ENCODE data around the gene LINGO3. TPM values are rescaled to one million over a fixed set of nuclear protein-coding genes. Genes with fewer than 3 reads are reported as not detected.

The LINGO3 gene
- polyA plus RNA-seq, 1 donor from 2014 or later, result 2.7 TPM

GRCh38 chr19:2296141-2296540 is 11.8 kb downstream of the LINGO3 start:
- H3K27me3 ChIP-seq (ENCODE audit: insufficient read depth, low read depth, low read length), result peaks cover 13% of the 10 kb centered on the region
- no peaks in the 10 kb centered on the region for H3K36me3 ChIP-seq (ENCODE audit: insufficient read depth, low read length)

GRCh38 chr19:2294687-2295335 is 13.1 kb downstream of the LINGO3 start:
- Histone ChIP-seq H4K20me1 (ENCODE audit: insufficient read depth) (no peaks in the 10 kb centered on the region), H3K9me2 (ENCODE audit: insufficient read depth, low read length) (no peaks in the 10 kb centered on the region), H3K4me3 (ENCODE audit: low read length) (no peak overlapping the region), H3K27ac (ENCODE audit: low read length) (no peak overlapping the region), H3K9ac (ENCODE audit: low read length) (no peak overlapping the region), H3K36me3 (ENCODE audit: insufficient read depth, low read length) (no peaks in the 10 kb centered on the region), H3F3A (ENCODE audit: insufficient read depth, low read length, poor library complexity, severe bottlenecking) (no peaks in the 10 kb centered on the region), H3K27me3 (ENCODE audit: insufficient read depth, low read depth, low read length) (peaks cover 26% of the 10 kb centered on the region), H3K4me2 (ENCODE audit: low read length) (no peak overlapping the region), H3K79me2 (replicated peaks; ENCODE audit: insufficient read depth, low read length) (no peaks in the 10 kb centered on the region), H2AFZ (ENCODE audit: low read depth, low read length) (no peak overlapping the region), H3K9me3 (ENCODE audit: low read length) (no peaks in the 10 kb centered on the region)
- TF ChIP-seq POLR2AphosphoS5 (IDR thresholded peaks at IDR 0.05), result peak; percentile 33
- TF ChIP-seq REST (IDR thresholded peaks at IDR 0.05; ENCODE audit: borderline replicate concordance), result no peak

More at GRCh38 chr19:2296141-2296540, 11.8 kb downstream of the LINGO3 start:
- no peak overlapping the region for H3K27ac ChIP-seq (ENCODE audit: low read length)
- TF ChIP-seq POLR2AphosphoS5 (IDR thresholded peaks at IDR 0.05) (no peak), EP300 (conservative IDR thresholded peaks at IDR 0.05; ENCODE audit: poor library complexity, severe bottlenecking) (no peak), TAF1 (IDR thresholded peaks at IDR 0.05; ENCODE audit: low read depth) (no peak), REST (IDR thresholded peaks at IDR 0.05; ENCODE audit: borderline replicate concordance) (no peak)
- no peak overlapping the region for H2AFZ ChIP-seq (ENCODE audit: low read depth, low read length)
- no peaks in the 10 kb centered on the region for H3K9me3 ChIP-seq (ENCODE audit: low read length)
- no peak overlapping the region for H3K4me3 ChIP-seq (ENCODE audit: low read length)
- no peaks in the 10 kb centered on the region for H3K79me2 ChIP-seq (replicated peaks; ENCODE audit: insufficient read depth, low read length)
- H4K20me1 ChIP-seq (ENCODE audit: insufficient read depth), result no peaks in the 10 kb centered on the region
- H3K9me2 ChIP-seq (ENCODE audit: insufficient read depth, low read length), result no peaks in the 10 kb centered on the region
- H3K4me2 ChIP-seq (ENCODE audit: low read length), result no peak overlapping the region
- no peak overlapping the region for H3K9ac ChIP-seq (ENCODE audit: low read length)
- no peaks in the 10 kb centered on the region for H3F3A ChIP-seq (ENCODE audit: insufficient read depth, low read length, poor library complexity, severe bottlenecking)

GRCh38 chr19:2291185-2291751 is 16.7 kb downstream of the LINGO3 start:
- Histone ChIP-seq H2AFZ (ENCODE audit: low read depth, low read length) (no peak overlapping the region), H3K9ac (ENCODE audit: low read length) (peak overlapping the region; percentile 23), H3K36me3 (ENCODE audit: insufficient read depth, low read length) (no peaks in the 10 kb centered on the region), H3K79me2 (replicated peaks; ENCODE audit: insufficient read depth, low read length) (no peaks in the 10 kb centered on the region), H3F3A (ENCODE audit: insufficient read depth, low read length, poor library complexity, severe bottlenecking) (no peaks in the 10 kb centered on the region), H3K4me2 (ENCODE audit: low read length) (peak overlapping the region; percentile 62), H3K27ac (ENCODE audit: low read length) (no peak overlapping the region), H3K9me2 (ENCODE audit: insufficient read depth, low read length) (no peaks in the 10 kb centered on the region), H3K4me3 (ENCODE audit: low read length) (peak overlapping the region; percentile 69), H4K20me1 (ENCODE audit: insufficient read depth) (no peaks in the 10 kb centered on the region), H3K9me3 (ENCODE audit: low read length) (no peaks in the 10 kb centered on the region), H3K27me3 (ENCODE audit: insufficient read depth, low read depth, low read length) (peaks cover 56% of the 10 kb centered on the region)
- TF ChIP-seq POLR2AphosphoS5 (IDR thresholded peaks at IDR 0.05) (no peak), SMC3 (conservative IDR thresholded peaks at IDR 0.05; ENCODE audit: poor library complexity) (peak; percentile 32), TAF1 (IDR thresholded peaks at IDR 0.05; ENCODE audit: low read depth) (no peak), RAD21 (conservative IDR thresholded peaks at IDR 0.05) (no peak), EP300 (conservative IDR thresholded peaks at IDR 0.05; ENCODE audit: poor library complexity, severe bottlenecking) (no peak), CTCF (IDR thresholded peaks at IDR 0.05; ENCODE audit: poor library complexity, severe bottlenecking) (peak; percentile 44), REST (IDR thresholded peaks at IDR 0.05; ENCODE audit: borderline replicate concordance) (no peak), MXI1 (conservative IDR thresholded peaks at IDR 0.05; ENCODE audit: poor library complexity, severe bottlenecking) (peak; percentile 99)

Data from neural cell (in vitro differentiated cells).